Left colon (tissue), 2 donors: ENCODE results near the gene TUBA1C. TPM values are rescaled to one million over a fixed set of nuclear protein-coding genes. Genes with fewer than 3 reads are reported as not detected.
"Not testable (repeated sequence)": the region's sequence is repeated elsewhere in the genome, so short reads cannot be mapped to it uniquely, and the experiment has no call there.

Experiments used
- ATAC-seq: fragments of 200-7000 bp; cut with Tn5 transposase; one replicate; pipeline ENCODE4 v1.9.1; 2020; ENCODE audit warnings: mild to moderate bottlenecking, moderate library complexity
- DNase-seq, 2 donors: peaks; one replicate each; pipeline ENCODE4 v3.0.0-alpha.2; 2020
- intact Hi-C, 2 donors: fragments of 100-400 bp; cut with DNase I in 1 of 2; cut with micrococcal nuclease in 1 of 2; formaldehyde crosslinking; loops; one replicate each; pipeline versions ENCODE4 v1.11.2 to v1.14.0; 2022; cut with DNase I, micrococcal nuclease
- total RNA-seq, 2 donors: library from RNA; stranded (reverse); fragmentation: NEBNext Ultra II Directional; extraction: Animal tissue kit (Norgen Biotek cat#: 25700); gene quantifications; one replicate each; pipeline ENCODE4 v1.2.1, GENCODE V29; 2021
- donor health status: DM: no; HTN: no; CAD: no.
- donor health status: DM: yes; HTN: yes; CAD: no.

Gene TUBA1C
- total RNA-seq, 2 donors from 2014 or later: 260 to 267 TPM

DNA sequence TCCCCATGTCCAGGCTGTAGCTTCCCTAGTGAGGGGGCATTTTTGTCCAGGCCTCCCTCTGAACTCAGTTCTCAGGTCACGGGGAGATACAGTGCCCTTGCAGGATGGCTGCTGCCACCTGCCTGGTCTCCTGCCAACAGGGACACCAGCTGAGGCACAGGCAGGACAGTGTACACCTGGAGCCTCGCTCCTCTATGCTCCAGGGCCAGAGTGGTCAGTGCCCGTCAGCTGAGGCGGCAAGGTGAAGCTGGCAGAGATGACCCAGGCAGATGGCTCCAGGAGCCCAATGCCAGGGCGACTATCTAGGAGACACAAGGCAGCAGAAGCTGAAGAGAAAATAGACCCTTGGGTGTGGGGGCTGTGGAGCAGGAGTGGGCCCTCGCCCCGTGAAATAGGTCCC is 12.6 kb downstream of the TUBA1C start:
- DNase-seq: no peak
- ATAC-seq: no peak
- intact Hi-C loops: no loop called here

DNA sequence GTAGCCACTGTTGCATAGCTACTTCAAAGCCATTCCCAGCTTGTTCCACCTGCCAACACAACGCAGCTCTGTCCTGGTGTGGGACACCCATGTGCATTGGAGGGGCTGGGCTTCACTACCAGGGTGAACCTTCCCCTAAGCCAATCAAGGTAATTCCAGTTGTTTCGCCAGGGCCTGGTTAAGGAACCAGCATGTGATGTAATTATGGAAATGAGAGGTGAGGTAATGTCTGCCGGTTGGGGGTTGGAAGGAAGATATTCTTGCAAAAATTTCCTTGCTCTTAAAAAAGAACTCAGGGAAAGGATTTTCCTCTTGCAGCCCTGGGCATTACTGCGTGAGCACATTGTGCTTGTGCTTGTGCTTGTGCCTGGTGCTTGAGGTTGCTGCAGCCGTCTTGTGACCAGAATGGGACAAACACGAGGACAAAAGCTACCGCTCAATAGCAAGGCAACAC is 14.9 kb downstream of the TUBA1C start:
- DNase-seq (peak; percentile 29 to 55), ATAC-seq (peak; percentile 88)
- intact Hi-C loops: no loop called here

DNA sequence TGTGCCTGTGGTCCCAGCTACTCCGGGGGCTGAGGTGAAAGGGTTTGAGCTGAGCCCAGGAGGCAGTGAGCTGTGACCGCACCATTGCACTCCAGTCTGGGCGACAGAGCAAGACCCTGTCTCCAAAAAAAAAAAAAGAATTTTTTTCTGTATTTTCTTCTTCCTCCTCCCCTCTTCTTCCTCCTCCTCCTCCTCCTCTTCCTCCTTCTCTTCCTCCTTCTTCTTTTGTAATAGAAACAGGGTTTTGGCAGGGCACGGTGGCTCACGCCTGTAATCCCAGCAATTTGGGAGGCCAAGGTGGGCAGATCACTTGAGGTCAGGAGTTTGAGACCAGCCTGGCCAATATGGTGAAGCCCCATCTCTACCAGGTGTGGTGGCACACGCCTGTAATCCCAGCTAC is 15.7 kb downstream of the TUBA1C start:
- ATAC-seq, intact Hi-C loops, DNase-seq: not testable (repeated sequence)

DNA sequence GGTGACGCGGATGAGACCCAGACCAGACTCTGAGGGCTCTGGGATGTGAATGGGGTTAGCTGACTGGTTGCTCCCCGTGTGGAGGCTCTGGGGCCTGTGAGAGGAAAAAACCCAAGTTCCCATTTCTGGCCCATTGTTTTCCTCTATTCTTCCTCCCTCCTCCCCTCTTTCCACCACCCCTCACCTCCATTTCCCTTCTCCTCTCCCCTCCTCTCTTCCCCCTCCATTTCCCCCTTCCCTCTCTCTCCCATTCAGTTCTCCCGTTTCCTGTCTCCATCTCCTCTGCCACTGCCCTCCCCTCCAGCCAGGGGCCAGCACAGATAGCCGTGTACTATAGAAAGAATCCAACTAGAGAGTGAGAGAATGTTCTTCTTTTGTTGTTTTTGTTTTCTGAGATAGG is 17.4 kb downstream of the TUBA1C start:
- intact Hi-C loops: no loop called here
- no peak for ATAC-seq
- DNase-seq: no peak

DNA sequence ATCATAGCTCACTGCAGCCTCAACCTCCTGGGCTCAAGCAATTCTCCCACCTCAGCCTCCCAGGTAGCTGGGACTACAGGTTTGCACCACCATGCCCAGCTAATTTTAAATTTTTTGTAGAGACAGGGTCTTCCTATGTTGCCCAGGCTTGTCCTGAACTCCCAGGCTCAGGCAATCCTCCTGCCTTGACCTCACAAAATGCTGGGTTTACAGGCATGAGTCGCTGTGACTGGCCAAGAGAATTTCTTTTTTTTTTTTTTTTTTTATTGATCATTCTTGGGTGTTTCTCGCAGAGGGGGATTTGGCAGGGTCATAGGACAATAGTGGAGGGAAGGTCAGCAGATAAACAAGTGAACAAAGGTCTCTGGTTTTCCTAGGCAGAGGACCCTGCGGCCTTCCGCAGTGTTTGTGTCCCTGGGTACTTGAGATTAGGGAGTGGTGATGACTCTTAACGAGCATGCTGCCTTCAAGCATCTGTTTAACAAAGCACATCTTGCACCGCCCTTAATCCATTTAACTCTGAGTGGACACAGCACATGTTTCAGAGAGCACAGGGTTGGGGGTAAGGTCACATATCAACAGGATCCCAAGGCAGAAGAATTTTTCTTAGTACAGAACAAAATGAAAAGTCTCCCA is 18.0 kb downstream of the TUBA1C start:
- intact Hi-C loops, ATAC-seq: not testable (repeated sequence)

DNA sequence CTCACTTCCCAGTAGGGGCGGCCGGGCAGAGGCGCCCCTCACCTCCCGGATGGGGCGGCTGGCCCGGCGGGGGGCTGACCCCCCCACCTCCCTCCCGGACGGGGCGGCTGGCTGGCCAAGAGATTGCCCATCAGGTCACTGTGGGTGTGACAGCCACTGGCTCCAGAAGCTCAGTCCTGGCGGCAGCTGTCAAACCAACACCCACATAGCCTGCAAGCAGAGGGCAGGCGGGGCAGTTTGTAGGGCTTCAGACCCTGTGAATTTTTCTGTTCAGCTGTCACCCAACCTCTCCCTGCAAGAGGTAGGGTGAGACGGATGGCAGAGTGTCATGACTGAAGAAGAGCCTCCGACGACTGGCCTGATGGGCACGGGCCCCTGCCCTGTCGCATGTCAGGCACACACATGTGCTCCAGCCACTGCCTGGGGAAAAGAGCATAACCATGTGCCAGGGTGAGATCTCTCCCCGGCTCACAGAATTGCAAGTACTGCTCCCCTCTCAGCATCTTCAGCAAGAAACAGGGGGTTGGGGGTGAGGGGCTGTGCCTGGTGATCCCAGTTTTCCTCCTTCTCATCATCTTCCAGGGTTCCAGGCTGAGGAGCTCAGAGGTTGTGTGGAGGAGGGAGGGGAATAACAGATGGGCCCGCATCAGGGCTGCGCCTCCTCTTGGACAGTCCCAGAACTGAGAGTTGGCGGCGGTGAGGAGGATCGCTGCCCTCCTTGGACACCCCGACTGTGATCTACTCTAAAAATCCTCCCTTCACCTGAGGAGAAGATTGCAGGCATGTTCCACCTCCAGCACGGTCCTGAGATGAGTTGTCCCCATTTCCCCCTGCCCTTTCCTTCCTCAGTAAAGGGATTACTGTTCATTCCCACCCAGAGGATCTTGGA is 18.9 kb downstream of the TUBA1C start:
- no peak for DNase-seq
- intact Hi-C loops: no loop called here
- no peak for ATAC-seq

More for the DNA sequence above, 18.0 kb downstream of the TUBA1C start:
- not testable (repeated sequence) for DNase-seq

DNA sequence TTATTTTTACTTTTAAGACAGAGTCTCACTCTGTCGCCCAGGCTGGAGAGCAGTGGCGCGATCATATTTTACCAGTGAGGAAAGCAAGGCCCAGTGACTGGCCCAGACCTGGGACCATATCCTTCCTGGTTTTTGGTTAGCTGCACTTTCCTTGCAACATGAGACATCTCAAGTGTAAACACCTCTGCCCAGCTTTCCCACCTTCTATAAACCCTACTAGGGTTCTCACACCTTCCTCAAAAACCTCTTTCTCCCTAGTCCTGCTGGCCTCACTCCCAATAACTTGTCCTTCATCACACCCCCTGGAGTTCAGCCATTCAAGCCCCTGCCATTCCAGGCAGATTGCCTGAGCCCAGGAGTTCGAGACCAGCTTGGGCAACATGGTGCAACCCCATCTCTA is 19.8 kb downstream of the TUBA1C start:
- intact Hi-C loops: loop anchor here in 1 of 2 donors (5.0 kb wide), 1 partner anchor 53 kb away; the partner anchor contains the start of gene C1QL4
- no peak for DNase-seq

DNA sequence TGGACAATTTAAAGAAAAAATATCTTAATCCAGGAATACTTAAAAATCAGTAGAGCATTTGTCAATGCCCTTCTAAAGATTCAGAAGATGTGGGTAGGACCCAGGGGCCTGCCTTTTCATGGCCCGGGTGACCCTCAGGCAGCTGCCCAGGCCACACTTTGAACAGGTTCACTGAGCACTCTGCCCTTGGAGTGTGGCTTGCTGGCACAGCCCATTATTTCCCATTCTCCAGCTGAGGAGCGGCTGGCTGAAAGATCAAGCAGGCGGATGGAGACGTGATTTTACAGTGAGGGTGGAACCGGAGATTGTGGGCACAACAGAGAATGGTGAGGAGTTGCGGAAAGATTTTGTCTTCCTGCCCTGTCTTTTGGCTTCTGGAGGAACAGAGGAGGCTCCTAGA is 23.0 kb downstream of the TUBA1C start:
- intact Hi-C loops: loop anchor here in 1 of 2 donors (5.0 kb wide), 1 partner anchor 49 kb away; the partner anchor contains the start of gene C1QL4
- ATAC-seq: peak; percentile 16
- no peak for DNase-seq

More for the DNA sequence above, 19.8 kb downstream of the TUBA1C start:
- no peak for ATAC-seq

DNA sequence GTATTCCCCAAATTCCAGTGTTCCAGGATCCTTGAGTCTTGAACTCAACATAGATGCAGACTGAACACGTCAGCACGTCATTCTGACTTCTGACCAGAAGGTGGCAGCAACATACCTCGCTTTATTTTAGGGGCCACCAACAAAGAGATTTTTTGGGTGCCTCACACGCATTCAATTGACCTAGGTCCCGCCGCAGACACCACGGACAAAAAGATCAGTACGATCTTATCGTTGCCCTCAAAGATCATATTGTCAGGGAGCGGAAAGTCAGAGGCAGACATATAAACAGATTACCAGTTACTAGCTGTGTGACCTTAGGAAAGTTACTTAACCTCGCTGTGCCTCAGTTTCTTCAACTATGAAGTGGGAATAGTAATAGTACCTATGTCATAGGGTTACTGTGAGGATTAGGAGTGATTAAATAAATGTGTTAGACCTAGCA is 23.6 kb downstream of the TUBA1C start:
- intact Hi-C loops: loop anchor here in 1 of 2 donors (5.0 kb wide), 1 partner anchor 49 kb away; the partner anchor contains the start of gene C1QL4
- DNase-seq: peak in 1 of 2 donors; percentile 56
- peak; percentile 63 for ATAC-seq

DNA sequence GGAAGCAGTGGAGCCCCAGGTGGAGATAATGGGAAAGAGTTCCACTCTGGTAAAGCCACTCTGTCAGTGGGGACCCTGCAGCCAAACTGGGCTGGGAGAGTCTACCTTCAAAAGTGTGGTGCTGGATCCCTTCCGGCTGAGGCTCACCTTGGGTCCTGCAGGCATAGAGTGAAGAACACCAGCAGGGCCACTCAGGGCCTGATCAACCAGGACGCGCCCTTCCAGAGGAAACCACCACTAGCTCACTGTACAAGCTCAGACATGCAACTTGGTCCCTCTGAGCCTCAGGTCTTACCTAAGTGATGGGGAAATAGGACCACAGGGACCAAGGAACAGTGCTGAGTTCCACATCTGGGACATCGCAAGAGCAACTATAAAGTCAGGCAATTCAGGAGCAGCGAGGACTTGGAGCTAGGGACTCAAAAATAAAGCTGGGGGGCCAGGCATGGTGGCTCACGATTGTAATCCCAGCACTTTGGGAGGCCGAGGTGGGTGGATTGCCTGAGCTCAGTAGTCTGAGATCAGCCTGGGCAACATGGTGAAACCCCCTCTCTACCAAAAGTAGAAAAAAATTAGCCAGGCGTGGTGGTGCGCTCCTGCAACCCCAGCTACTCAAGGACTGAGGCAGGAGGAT is 24.2 kb downstream of the TUBA1C start:
- DNase-seq (no peak), ATAC-seq (no peak)
- intact Hi-C loops: loop anchor here in 1 of 2 donors (5.0 kb wide), 1 partner anchor 48 kb away; the partner anchor contains the start of gene C1QL4

DNA sequence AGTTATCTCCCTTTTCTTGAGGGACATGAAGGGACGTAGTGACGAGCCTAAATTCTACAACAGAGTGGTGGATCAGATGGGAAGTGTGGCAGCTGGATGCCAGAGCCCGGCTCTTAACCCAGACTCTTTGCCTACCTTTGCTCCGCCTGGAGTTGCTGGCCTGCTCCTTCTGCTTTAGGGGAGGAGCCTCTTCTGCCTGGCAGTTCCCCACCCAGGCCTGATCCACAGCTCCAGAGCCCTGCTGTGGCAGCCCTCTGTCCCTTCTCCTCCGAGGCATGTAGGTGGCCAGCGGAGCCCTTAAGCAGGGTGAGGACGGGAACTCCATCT is 27.8 kb downstream of the TUBA1C start:
- no peak for DNase-seq
- ATAC-seq: peak; percentile 35
- intact Hi-C loops: no loop called here

DNA sequence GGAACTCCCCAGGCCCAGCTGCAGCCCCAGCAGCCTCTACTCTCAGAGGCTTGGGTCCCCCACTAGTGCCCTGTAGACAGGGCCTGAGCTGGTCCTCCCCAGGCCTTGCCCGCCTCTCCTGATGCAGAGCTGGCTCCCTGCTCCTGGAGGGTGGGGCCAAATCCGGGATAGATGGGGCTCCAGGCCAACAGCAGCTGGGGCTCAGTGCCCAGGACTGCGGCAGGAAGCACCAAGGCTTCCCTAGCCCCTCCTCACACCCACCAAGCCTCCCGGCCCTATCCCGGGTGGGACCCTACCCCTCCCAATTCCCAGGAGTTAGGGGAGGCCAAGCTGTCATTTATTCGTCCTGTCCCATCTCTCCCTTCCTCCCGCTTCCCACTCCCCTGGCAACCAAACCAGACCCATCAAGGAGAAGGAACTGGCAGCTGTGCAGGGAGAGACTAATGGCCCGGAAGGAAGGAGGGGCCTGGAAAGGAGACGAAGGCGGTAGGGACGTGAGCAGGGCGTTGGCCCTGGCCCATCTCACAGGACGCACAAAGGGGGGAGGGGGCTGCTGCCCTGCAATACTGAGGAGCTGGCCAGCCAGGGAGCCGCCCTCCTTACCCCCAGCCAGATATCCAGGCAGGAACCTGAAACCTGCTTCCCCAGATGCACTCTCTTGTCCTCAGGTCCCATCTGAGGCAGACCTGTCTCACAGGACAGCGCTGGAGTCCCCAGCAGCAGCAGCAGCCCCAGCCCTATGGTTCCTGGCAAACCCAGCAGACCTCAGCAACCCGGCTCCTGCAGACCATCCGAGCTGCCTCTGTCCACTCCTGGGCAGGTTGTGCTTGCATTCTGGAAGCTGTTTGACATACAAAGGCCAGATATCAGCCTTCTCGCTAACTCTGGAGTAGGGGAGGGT is 28.4 kb downstream of the TUBA1C start:
- DNase-seq (peak in 1 of 2 donors; percentile 25), ATAC-seq (peak; percentile 31)
- intact Hi-C loops: no loop called here

DNA sequence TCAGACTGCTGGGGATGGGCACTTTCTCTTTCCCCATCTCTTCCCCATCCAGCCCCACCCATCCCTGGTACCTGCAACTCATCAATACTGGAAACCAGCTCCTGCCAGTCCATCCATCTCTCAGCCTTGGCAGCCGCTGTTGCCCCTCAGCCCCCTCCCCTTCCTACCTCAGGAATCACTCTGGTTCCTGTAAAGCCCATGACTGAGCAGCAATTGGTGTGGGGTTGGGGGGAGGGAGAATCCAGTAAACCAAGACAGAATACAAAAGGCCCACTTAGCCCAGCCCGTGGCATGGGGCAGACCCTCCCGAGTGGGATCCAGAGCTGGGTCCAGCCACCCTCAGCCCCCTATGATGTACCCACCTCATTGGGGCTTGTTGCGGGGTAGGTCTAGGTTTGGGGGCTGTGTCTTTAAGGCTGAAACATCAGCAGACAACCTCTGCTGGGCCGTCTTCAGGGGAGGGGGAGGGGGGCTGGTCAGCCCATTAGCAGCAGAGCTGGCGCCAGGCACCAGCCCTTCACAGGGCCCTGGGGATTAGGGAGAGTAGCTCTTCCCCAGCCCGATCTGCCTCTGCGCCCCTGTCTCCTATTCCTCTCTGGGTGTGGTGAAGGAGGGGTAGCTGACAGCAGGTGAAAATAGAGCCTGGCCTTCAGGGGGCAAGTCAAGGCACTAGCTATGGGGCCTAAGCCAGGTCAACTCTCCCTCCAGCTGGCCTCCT is 29.4 kb downstream of the TUBA1C start:
- ATAC-seq (no peak), DNase-seq (no peak)
- intact Hi-C loops: no loop called here

DNA sequence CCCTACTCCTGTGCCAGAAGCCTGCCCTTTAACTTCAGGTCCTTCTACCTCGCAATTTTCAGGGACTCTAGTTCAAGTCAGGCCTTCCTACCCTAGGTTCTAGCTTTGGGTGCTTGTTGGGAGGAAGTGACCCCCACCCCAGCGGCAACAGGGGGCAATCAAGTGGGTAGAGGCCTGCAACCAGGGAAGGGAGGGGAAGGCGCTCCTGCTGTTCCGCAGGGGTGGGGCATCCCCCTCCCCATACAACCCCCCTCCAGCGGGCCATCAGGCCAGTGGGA is 29.9 kb downstream of the TUBA1C start:
- no peak for DNase-seq
- intact Hi-C loops: no loop called here
- no peak for ATAC-seq

DNA sequence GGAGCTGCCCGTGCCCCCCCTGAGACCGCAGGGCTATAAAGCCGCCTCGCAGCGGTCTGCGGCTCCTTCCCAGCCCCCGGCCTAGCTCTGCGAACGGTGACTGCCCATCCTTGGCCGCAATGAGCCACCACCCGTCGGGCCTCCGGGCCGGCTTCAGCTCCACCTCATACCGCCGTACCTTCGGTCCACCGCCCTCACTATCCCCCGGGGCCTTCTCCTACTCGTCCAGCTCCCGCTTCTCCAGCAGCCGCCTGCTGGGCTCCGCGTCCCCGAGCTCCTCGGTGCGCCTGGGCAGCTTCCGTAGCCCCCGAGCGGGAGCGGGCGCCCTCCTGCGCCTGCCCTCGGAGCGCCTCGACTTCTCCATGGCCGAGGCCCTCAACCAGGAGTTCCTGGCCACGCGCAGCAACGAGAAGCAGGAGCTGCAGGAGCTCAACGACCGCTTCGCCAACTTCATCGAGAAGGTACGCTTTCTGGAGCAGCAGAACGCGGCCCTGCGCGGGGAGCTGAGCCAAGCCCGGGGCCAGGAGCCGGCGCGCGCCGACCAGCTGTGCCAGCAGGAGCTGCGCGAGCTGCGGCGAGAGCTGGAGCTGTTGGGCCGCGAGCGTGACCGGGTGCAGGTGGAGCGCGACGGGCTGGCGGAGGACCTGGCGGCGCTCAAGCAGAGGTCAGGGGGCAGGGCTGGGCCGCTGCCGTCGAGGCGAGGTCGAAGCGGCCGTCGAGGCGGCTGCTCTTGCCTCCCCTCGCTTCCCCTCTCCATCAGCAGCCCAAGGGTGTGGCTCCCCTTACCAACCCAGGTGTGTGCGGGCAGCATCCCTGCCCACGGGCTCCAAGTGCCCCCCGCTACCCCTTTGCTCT is 30.4 kb downstream of the TUBA1C start, which contains the start of gene PRPH:
TSS of gene PRPH (plus strand) at position 66 of the 855 bp plus-strand sequence. CDS start at position 120, 54 bp downstream.
- intact Hi-C loops: no loop called here
- DNase-seq (peak in 1 of 2 donors; percentile 21), ATAC-seq (no peak)

DNA sequence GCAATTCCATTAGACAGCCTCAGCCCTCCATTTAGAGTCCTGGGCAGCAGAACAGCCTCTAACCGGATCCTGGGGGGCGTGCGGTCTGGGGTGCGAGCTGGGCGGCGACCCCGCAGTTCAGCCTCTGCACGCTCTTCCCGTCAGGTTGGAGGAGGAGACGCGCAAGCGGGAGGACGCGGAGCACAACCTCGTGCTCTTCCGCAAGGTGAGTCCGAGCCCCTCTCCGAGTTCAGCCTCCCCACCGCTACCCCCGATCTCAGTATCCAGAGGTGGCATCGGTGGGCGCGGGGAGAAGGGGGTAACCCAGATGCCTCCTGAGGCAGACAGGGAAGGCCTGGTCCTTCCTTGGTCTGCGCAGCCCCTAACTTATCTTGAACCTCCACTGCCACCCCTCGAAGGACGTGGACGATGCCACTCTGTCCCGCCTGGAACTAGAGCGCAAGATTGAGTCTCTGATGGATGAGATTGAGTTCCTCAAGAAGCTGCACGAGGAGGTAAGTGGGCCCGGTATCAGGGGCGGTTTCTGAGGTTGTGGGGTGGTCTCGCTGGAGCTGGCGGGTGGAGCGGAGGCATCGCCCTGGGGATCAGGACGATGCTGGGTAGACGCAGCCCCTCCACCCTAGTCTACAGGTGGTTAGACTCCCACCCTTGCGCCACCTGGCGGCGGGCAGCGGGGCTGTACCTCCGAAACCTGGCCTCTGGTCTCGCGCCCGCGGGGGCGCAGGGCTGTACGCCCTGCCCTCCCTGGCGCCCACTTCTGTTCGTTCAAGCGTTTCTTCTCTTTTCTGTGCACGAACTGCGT is 31.4 kb downstream of the TUBA1C start:
- DNase-seq (peak; percentile 39 to 71), ATAC-seq (peak; percentile 69)
- intact Hi-C loops: no loop called here
